IPS-15b (cell line): ENCODE measurements around the gene ADAMTS16.

Experiments used
- H3K27me3 ChIP-seq: one replicate; pipeline ENCODE4 v1.6.1; 2013; ENCODE audit warnings: low read length; ENCODE audit not compliant: control insufficient read depth, insufficient read depth
- H3K36me3 ChIP-seq: one replicate; pipeline ENCODE4 v1.6.1; 2013; ENCODE audit warnings: low read length; ENCODE audit not compliant: control insufficient read depth, insufficient read depth
- H3K4me1 ChIP-seq: one replicate; pipeline ENCODE4 v1.6.1; 2013; ENCODE audit warnings: mild to moderate bottlenecking, low read length; ENCODE audit not compliant: control insufficient read depth, insufficient read depth
- H3K4me3 ChIP-seq: one replicate; pipeline ENCODE4 v1.5.1; 2013; ENCODE audit warnings: low read depth, low read length
- H3K9ac ChIP-seq: one replicate; pipeline ENCODE4 v1.6.1; 2013; ENCODE audit warnings: low read depth, mild to moderate bottlenecking, low read length
- H3K9me3 ChIP-seq: one replicate; pipeline ENCODE4 v1.6.1; 2013; ENCODE audit warnings: mild to moderate bottlenecking, low read length; ENCODE audit not compliant: control insufficient read depth, insufficient read depth

The ADAMTS16 gene

DNA sequence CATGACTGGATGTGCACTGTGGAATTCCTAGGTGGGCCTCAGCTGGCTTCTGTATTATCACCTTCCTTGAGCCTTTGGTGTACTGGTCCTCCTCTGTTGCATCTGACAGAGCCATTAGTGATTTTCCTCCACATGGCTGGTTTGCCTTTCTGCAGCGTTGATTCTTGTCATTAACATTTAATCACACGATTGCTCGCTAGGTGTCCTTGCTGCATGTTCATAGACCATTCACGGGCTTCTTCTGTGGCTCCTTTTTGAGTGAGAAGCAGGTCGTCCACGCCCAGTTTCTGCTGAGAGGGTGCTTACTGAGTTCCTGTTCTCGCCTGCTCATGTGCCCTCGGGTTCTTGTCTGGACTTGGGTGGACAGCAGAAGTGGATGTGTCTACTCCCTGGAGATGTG, 29.3 kb downstream of the ADAMTS16 start:
- H3K36me3 ChIP-seq: no peaks in the 10 kb centered on the region
- H3K9me3 ChIP-seq: no peaks in the 10 kb centered on the region
- no peak overlapping the region for H3K9ac ChIP-seq
- H3K4me3 ChIP-seq: no peak overlapping the region
- H3K27me3 ChIP-seq: no peaks in the 10 kb centered on the region
- H3K4me1 ChIP-seq: peaks cover 3% of the 10 kb centered on the region

DNA sequence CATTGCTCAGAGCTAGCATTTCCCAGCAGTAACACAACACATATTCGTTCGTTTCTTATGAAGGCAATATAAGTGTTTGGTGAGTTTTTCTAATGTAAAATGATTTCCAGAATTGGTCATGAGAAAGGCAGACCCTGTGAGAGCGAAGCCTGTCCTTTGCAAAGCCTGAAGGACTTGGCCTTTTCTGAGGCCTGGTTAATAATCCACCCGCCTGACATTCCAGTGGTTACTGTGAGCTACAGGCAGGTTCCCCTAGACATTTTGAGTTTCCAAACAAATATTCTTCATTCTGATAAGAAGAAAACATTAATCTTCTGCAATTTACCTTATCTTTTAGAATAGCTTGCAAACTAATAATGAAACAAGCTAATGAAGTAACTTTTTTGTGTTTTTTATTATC, 38.0 kb downstream of the ADAMTS16 start:
- H3K27me3 ChIP-seq: no peaks in the 10 kb centered on the region
- H3K9ac ChIP-seq: no peak overlapping the region
- no peaks in the 10 kb centered on the region for H3K36me3 ChIP-seq
- H3K9me3 ChIP-seq: no peaks in the 10 kb centered on the region
- no peak overlapping the region for H3K4me3 ChIP-seq
- peaks cover 49% of the 10 kb centered on the region for H3K4me1 ChIP-seq

DNA sequence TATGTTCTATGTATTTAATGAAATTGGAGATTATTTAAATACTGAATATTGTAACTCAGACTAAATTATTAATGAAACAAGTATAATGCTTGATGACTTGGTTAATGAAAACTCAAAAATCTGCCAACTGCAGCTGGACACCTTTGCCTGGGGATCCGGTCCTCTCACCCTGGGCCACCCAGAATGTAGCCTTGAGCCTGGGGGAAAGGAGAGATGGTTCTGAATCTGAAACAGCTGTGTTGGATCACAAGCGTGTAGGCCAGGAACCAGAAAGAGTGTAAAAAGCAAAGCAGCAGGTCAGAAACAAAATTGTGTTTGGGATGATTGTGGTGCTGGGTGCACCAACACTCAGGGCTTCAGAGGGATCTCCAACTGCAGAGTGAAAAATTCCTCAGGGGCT, 38.5 kb downstream of the ADAMTS16 start:
- peaks cover 52% of the 10 kb centered on the region for H3K4me1 ChIP-seq
- no peaks in the 10 kb centered on the region for H3K9me3 ChIP-seq
- H3K27me3 ChIP-seq: no peaks in the 10 kb centered on the region
- H3K36me3 ChIP-seq: no peaks in the 10 kb centered on the region
- peak overlapping the region; percentile 14 for H3K4me3 ChIP-seq
- H3K9ac ChIP-seq: no peak overlapping the region

DNA sequence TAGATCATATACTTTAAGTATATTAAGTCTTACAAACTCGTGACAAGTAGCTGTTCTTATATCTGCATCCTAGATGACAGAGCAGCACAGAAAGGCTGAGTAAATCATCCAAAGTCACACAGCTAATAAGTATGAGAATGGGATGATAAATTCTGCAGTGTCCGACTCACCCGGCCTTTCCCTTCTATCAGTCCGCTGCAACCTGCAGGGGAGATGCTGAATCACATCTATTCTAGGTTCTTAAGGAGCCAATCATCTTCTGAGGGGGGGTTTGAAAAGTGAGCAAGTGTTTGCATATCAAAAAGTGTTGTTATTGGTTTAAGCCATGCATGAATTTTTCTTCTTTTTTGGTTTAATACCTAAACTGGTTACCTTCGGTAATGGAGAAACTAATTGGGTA, 38.9 kb downstream of the ADAMTS16 start:
- no peaks in the 10 kb centered on the region for H3K27me3 ChIP-seq
- peak overlapping the region; percentile 14 for H3K4me3 ChIP-seq
- no peaks in the 10 kb centered on the region for H3K36me3 ChIP-seq
- H3K4me1 ChIP-seq: peaks cover 57% of the 10 kb centered on the region
- no peaks in the 10 kb centered on the region for H3K9me3 ChIP-seq
- H3K9ac ChIP-seq: no peak overlapping the region

DNA sequence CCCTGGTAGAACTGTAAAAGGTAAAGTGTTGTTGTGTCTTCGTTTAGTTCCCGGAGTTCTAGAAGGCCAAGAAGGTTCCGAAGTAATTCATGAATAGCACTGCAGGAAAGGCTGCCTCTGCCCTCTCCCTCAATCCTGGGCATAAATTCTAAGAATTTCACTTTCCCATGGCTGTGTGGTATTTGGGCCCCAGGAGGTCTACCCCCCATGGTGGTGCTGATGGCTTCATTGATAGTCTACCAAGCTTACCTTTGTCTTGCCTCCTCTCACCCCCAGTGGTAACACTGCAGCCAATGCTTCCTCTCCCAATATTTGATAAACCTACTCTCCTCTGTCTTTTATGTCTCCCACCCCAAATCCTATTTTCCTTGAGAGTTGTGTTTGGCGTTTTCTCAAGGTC, 39.5 kb downstream of the ADAMTS16 start:
- peak overlapping the region; percentile 14 for H3K4me3 ChIP-seq
- peaks cover 58% of the 10 kb centered on the region for H3K4me1 ChIP-seq
- no peaks in the 10 kb centered on the region for H3K36me3 ChIP-seq
- H3K9me3 ChIP-seq: no peaks in the 10 kb centered on the region
- peak overlapping the region; percentile 62 for H3K9ac ChIP-seq
- H3K27me3 ChIP-seq: no peaks in the 10 kb centered on the region

DNA sequence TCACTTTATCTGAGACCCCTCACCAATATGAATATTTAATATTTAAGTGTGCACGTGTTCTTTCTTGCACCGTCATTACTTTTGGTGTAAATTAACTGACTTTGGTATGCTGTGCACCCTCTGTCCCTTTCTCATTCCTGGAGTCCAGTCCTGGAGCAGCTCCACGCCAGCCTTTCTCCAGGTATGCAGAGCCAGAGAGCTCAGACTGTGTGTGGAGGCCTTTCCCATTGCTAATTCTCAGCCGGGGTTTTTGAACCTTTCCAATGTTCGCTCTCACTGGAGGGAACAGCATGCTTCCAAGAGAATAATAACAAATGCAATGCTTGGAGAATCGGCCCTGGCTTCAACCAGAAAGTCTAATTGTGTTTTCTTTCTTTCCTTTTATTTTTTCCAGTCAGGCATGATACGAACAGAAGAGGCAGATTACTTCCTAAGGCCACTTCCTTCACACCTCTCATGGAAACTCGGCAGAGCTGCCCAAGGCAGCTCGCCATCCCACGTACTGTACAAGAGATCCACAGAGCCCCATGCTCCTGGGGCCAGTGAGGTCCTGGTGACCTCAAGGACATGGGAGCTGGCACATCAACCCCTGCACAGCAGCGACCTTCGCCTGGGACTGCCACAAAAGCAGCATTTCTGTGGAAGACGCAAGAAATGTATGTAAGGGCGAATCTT, 41.7 kb downstream of the ADAMTS16 start:
- no peak overlapping the region for H3K4me3 ChIP-seq
- no peaks in the 10 kb centered on the region for H3K36me3 ChIP-seq
- no peaks in the 10 kb centered on the region for H3K27me3 ChIP-seq
- no peaks in the 10 kb centered on the region for H3K9me3 ChIP-seq
- H3K4me1 ChIP-seq: peaks cover 56% of the 10 kb centered on the region
- no peak overlapping the region for H3K9ac ChIP-seq

DNA sequence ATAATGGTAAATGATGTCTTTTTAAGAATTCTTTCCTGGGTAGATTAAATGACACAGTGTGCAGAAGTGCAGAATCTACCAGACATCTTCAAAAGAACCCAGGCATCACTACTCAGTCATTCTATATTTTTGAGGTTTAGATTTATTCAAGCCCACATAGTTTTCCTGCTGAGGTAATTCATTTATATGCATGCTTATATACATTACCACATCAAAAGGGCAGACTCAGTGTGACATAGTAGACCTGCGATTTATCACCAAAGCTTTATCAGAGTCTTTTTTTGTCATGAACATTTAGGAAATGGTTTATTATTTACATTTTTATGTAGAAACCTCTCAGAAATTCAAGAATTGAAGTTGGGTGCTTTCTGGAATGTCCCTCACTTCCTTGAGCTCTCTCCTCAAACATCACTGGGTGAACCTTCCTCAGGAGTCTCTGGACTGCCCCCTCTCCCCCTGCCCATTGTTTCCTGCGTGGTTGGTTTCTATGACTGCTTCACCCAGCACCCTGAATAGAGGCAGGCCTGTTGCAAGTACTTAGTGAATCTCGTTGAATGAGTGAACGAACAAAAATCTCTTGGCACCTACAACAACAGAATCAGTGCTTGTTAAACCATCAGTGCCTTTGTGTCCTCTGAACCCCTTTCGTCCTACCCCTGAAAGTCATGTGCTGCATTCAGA, 42.5 kb downstream of the ADAMTS16 start:
- Histone ChIP-seq H3K4me1 (peaks cover 56% of the 10 kb centered on the region), H3K4me3 (peak overlapping the region; percentile 27), H3K27me3 (no peaks in the 10 kb centered on the region), H3K36me3 (no peaks in the 10 kb centered on the region), H3K9me3 (no peaks in the 10 kb centered on the region), H3K9ac (peak overlapping the region; percentile 1)

DNA sequence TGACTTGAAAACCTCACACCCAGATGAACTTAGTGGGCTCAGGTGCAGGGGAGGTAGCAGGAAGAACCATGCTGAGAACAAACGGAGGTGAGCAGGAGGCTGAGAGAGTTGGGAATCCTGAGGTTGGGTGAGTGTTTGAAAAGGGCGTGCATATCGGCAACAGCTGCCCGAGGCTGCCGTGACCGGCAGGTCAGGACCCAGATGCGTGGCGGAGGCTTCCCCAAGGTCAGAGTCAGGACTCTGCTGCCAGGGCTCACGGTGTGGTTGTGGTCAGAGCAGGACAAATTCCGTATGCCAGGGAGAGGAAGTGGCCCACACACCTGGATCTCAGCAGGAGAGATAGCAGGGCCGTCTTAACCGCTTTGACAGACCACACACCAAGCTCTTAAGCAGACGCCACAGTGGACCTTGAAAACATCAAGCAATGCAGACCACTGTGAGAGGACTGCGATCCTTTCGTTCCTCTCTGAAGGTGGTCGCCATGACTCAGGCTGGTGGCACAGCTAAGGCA, 43.1 kb downstream of the ADAMTS16 start:
- Histone ChIP-seq H3K27me3 (no peaks in the 10 kb centered on the region), H3K4me1 (peaks cover 50% of the 10 kb centered on the region), H3K36me3 (no peaks in the 10 kb centered on the region), H3K9me3 (no peaks in the 10 kb centered on the region), H3K9ac (peak overlapping the region; percentile 1), H3K4me3 (peak overlapping the region; percentile 27)

DNA sequence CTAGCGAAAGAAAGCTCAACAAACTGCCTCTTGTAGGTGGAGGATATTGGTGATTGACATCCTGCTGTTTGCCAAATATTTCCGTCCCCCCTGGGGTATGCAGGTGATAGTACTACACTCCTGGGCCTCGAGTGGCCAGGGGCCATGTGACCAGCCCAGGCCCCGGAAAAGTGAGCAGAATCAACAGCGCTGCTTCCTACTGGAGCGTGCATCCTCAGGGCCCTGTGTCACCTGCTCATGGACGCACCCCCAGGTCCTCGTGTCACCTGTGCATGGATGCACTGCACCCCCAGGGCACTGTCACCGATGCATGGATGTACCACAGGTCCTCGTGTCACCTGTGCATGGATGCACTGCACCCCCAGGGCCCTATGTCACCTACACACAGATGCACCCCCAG, 43.8 kb downstream of the ADAMTS16 start:
- Histone ChIP-seq H3K4me3 (peak overlapping the region; percentile 27), H3K4me1 (peaks cover 46% of the 10 kb centered on the region), H3K9me3 (no peaks in the 10 kb centered on the region), H3K9ac (no peak overlapping the region), H3K36me3 (no peaks in the 10 kb centered on the region), H3K27me3 (no peaks in the 10 kb centered on the region)

DNA sequence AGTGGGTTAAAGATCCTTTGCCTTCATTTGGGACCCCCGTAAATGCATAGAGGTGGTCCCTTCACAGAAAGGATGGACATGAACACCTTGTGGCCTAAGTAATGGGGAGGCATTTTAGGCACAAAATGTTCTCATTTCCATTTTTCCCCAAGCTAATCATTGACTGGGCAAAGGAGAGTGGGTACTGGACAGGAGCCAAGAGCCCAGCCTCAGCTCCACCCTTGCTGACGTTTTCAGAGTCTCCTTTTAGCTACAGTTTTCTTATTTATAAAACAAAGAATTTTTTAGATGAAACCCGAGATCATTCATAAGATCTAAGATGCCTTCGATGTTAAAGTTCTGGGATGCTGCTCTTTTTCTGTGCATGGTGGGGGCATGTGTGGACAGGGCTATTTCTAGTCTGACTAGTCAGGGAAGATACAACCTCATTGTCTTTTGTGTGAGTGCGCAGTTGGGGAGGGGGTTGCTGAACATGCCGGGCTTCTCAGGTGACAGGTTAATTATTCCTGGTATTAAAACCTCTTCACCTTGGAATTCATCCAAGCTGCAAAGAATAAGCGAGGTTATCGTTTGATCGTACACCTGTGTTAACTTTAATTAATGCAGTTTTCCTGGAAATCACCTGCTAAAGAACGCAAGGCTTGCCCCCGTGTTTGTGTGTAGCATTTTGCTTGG, 48.4 kb downstream of the ADAMTS16 start:
- Histone ChIP-seq H3K27me3 (no peaks in the 10 kb centered on the region), H3K36me3 (no peaks in the 10 kb centered on the region), H3K9me3 (no peaks in the 10 kb centered on the region)

DNA sequence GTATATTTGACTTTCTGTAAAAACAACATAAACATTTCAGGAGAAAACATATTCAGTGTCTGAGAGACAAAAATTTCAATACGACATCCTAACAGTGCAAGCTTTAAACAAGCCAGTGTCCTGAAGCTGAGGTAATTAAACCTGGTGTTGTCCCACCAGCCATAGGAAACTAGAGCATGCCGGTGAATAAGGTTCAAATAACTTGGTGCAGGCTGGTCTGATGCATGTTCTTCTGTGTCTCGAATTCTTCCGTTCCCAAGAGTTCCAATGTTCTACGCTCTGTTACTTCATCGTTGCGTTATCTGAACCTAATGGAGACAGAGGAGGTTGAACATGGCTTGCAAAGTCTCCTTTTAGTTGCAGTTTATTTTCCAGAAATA, 48.9 kb downstream of the ADAMTS16 start:
- H3K9me3 ChIP-seq: no peaks in the 10 kb centered on the region
- peaks cover 2% of the 10 kb centered on the region for H3K4me1 ChIP-seq
- H3K27me3 ChIP-seq: no peaks in the 10 kb centered on the region
- H3K36me3 ChIP-seq: no peaks in the 10 kb centered on the region
- no peak overlapping the region for H3K9ac ChIP-seq
- H3K4me3 ChIP-seq: no peak overlapping the region

More for the DNA sequence above, 48.4 kb downstream of the ADAMTS16 start:
- H3K4me3 ChIP-seq: no peak overlapping the region
- H3K9ac ChIP-seq: no peak overlapping the region
- peaks cover 7% of the 10 kb centered on the region for H3K4me1 ChIP-seq

DNA sequence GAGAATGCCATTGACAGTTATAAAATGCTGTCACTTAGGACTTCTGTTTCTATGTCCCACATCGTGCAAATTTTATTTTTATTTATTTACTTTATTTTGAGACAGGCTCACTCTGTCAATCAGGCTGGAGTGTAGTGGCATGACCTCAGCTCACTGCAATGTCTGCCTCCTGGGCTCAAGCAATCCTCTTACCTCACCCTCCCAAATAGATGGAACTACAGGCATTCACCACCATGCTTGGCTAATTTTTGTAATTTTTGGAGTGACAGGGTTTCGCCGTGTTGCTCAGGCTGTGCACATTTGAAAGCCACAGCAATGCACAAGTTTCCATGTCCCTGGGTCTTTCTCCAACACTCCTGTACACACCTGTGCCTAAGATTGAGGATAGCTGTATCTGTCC, 51.8 kb downstream of the ADAMTS16 start:
- Histone ChIP-seq H3K36me3 (no peaks in the 10 kb centered on the region), H3K27me3 (no peaks in the 10 kb centered on the region), H3K4me1 (no peaks in the 10 kb centered on the region), H3K9ac (no peak overlapping the region), H3K9me3 (no peaks in the 10 kb centered on the region), H3K4me3 (no peak overlapping the region)
